Kidney (tissue), 14 donors: ENCODE results near the gene TNS3. TPM values are rescaled to one million over a fixed set of nuclear protein-coding genes. Genes with fewer than 3 reads are reported as not detected.
"Not testable (repeated sequence)": the region's sequence is repeated elsewhere in the genome, so short reads cannot be mapped to it uniquely, and the experiment has no call there.

ENCODE experiments used
- DNase-seq, 5 donors: peaks; one replicate each; pipeline ENCODE4 v3.0.0-alpha.2; 2013 to 2020
- FAIRE-seq: peaks from 2 replicates; lab custom pipeline; 2012; peaks lifted over from hg19 to GRCh38; lab: Jason Lieb, UNC
- H3K27ac ChIP-seq, 2 donors: one replicate each; pipeline ENCODE4 v1.7.0; 2013; ENCODE audit warnings: low read depth in 2 of 2, low read length in 2 of 2, inconsistent platforms in 1 of 2
- H3K27me3 ChIP-seq: one replicate; pipeline ENCODE4 v1.7.1; 2013; ENCODE audit warnings: low read length, inconsistent platforms; ENCODE audit not compliant: control insufficient read depth, insufficient read depth
- H3K36me3 ChIP-seq, 3 donors: one replicate each; pipeline versions ENCODE4 v1.7.0 to v1.7.1; 2013; ENCODE audit warnings: low read length in 3 of 3, control low read depth in 1 of 3, inconsistent platforms in 1 of 3; ENCODE audit not compliant: insufficient read depth in 3 of 3, control insufficient read depth in 2 of 3
- H3K4me1 ChIP-seq, 3 donors: one replicate each; pipeline versions ENCODE4 v1.7.0 to v1.7.1; 2013; ENCODE audit warnings: low read length in 3 of 3, inconsistent platforms in 1 of 3, low read depth in 1 of 3; ENCODE audit not compliant: control insufficient read depth in 2 of 3, insufficient read depth in 2 of 3
- H3K4me3 ChIP-seq, 3 donors: one replicate each; pipeline versions ENCODE4 v1.7.0 to v1.8.1; 2013; ENCODE audit warnings: low read length in 3 of 3, control low read depth in 1 of 3, inconsistent platforms in 1 of 3
- H3K9ac ChIP-seq, 3 donors: one replicate each; pipeline versions ENCODE4 v1.7.0 to v1.7.1; 2013; ENCODE audit warnings: low read length in 3 of 3, control low read depth in 1 of 3, inconsistent platforms in 1 of 3
- H3K9me3 ChIP-seq, 3 donors: one replicate each; pipeline versions ENCODE4 v1.7.0 to v1.7.1; 2013; ENCODE audit warnings: low read length in 3 of 3, control low read depth in 1 of 3, inconsistent platforms in 1 of 3; ENCODE audit not compliant: control insufficient read depth in 2 of 3, insufficient read depth in 1 of 3
- intact Hi-C: fragments of 100-400 bp; cut with DNase I; formaldehyde crosslinking; loops from one replicate; pipeline ENCODE4 v1.11.1; 2022
- polyA plus RNA-seq: library from polyadenylated mRNA; stranded (reverse); fragments of 350-450 nt; fragmentation: Illumina TruSeq; extraction: RNeasy Lipid Tissue Mini Kit (QIAGEN cat#74804); gene quantifications from one replicate; pipeline ENCODE4 v1.2.3, GENCODE V29; 2014; ENCODE audit warnings: low read depth, low replicate concordance; ENCODE audit not compliant: insufficient read depth
- total RNA-seq: library from RNA; stranded (reverse); fragmentation: NEBNext Ultra II Directional; extraction: Animal tissue kit (Norgen Biotek cat#: 25700); gene quantifications from one replicate; pipeline ENCODE4 v1.2.1, GENCODE V29; 2021
- TF ChIP-seq, protein P1 (sequence below): IDR thresholded peaks from 3 replicates; pipeline ENCODE4 v1.5.1; 2012; ENCODE audit warnings: mild to moderate bottlenecking, moderate library complexity, borderline replicate concordance; ENCODE audit not compliant: insufficient read depth; ENCODE audit errors: extremely low read depth
- donor health status: control.
- donor health status: control.
- donor health status: control.
- donor health status: control.
- donor health status: control.
- donor health status: DM: yes; HTN: yes; CAD: no.
- donor health status: Normal renal cell carcinoma (clear cell type).

The TNS3 gene
- total and polyA plus RNA-seq, 2 donors from 2014 or later, result 38.4 to 198 TPM

- Histone ChIP-seq H3K36me3 (no peaks in the 10 kb centered on the region), H3K4me1 (peaks cover 9 to 34% (median 29%) of the 10 kb centered on the region in 3 donors), H3K9ac (no peak overlapping the region), H3K27me3 (no peaks in the 10 kb centered on the region), H3K27ac (no peak overlapping the region), H3K4me3 (no peak overlapping the region), H3K9me3 (no peaks in the 10 kb centered on the region)
- FAIRE-seq (no peak), DNase-seq (peak in 1 of 5 donors; percentile 26)
- TF ChIP-seq, protein P1, sequence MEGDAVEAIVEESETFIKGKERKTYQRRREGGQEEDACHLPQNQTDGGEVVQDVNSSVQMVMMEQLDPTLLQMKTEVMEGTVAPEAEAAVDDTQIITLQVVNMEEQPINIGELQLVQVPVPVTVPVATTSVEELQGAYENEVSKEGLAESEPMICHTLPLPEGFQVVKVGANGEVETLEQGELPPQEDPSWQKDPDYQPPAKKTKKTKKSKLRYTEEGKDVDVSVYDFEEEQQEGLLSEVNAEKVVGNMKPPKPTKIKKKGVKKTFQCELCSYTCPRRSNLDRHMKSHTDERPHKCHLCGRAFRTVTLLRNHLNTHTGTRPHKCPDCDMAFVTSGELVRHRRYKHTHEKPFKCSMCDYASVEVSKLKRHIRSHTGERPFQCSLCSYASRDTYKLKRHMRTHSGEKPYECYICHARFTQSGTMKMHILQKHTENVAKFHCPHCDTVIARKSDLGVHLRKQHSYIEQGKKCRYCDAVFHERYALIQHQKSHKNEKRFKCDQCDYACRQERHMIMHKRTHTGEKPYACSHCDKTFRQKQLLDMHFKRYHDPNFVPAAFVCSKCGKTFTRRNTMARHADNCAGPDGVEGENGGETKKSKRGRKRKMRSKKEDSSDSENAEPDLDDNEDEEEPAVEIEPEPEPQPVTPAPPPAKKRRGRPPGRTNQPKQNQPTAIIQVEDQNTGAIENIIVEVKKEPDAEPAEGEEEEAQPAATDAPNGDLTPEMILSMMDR, result no peak
- intact Hi-C loops, result no loop called here
Measured at GRCh38 chr7:47543714-47544113, 38.2 kb downstream of the TNS3 start.

DNA sequence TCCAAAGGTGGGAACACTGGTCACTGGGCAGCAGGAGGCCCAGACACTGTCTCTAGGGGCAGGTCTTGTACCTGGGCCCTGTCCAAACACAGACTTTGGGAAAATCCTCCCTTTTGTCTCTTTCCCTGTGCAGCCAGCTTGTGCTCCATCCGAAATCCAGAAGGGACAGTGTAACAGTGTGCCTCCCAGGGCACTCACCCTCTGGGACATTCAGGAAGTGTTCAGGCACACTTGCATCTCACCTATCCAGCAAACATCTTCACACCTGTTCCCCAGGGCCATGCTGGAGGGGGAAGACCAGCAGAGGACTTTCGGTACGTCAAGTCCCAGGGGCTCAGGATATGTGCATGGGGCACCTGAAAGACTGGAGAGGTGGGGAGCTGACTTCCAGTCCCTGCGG, 38.9 kb downstream of the TNS3 start:
- no peak for FAIRE-seq
- TF ChIP-seq, protein P1, result no peak
- no peaks in the 10 kb centered on the region for H3K36me3 ChIP-seq
- DNase-seq, result no peak
- H3K27me3 ChIP-seq, result no peaks in the 10 kb centered on the region
- no peaks in the 10 kb centered on the region for H3K9me3 ChIP-seq
- peaks cover 9 to 41% (median 29%) of the 10 kb centered on the region in 3 donors for H3K4me1 ChIP-seq
- intact Hi-C loops, result no loop called here
- H3K9ac ChIP-seq, result no peak overlapping the region
- peak overlapping the region in 1 of 2 donors; percentile 35 for H3K27ac ChIP-seq
- no peak overlapping the region for H3K4me3 ChIP-seq

- H3K4me3 ChIP-seq, result no peak overlapping the region
- no peak overlapping the region for H3K9ac ChIP-seq
- H3K9me3 ChIP-seq, result no peaks in the 10 kb centered on the region
- H3K27me3 ChIP-seq, result no peaks in the 10 kb centered on the region
- FAIRE-seq (no peak), DNase-seq (no peak)
- no peaks in the 10 kb centered on the region for H3K36me3 ChIP-seq
- intact Hi-C loops, result no loop called here
- TF ChIP-seq, protein P1, result no peak
- H3K4me1 ChIP-seq, result peaks cover 9 to 48% (median 29%) of the 10 kb centered on the region in 3 donors
- H3K27ac ChIP-seq, result peak overlapping the region in 1 of 2 donors; percentile 20
Measured at GRCh38 chr7:47542051-47542450, 39.9 kb downstream of the TNS3 start.

- FAIRE-seq, result not testable (repeated sequence)
- H3K27ac ChIP-seq, result peak overlapping the region in 1 of 2 donors; percentile 49
Measured at GRCh38 chr7:47541485-47541884, 40.4 kb downstream of the TNS3 start.

More at GRCh38 chr7:47541485-47541884, 40.4 kb downstream of the TNS3 start:
- H3K9ac ChIP-seq, H3K9me3 ChIP-seq, intact Hi-C loops, H3K4me3 ChIP-seq, H3K36me3 ChIP-seq, H3K27me3 ChIP-seq: not testable (repeated sequence)
- peaks cover 9 to 48% (median 32%) of the 10 kb centered on the region in 3 donors for H3K4me1 ChIP-seq
- DNase-seq, result peak in 1 of 5 donors; percentile 10
